ENCODE data around the gene CDKAL1.
"Not testable (repeated sequence)": the region's sequence is repeated elsewhere in the genome, so short reads cannot be mapped to it uniquely, and the experiment has no call there.

Gene CDKAL1

GRCh38 chr6:21188505-21189223, 654.4 kb downstream of the CDKAL1 start:
- H3K27me3 ChIP-seq (ENCODE audit: control insufficient read depth, insufficient read depth, low read length), result no peaks in the 10 kb centered on the region
- H3K4me1 ChIP-seq (ENCODE audit: control insufficient read depth, insufficient read depth, low read length), result peaks cover 15% of the 10 kb centered on the region
- H3K36me3 ChIP-seq (ENCODE audit: insufficient read depth, low read length), result no peaks in the 10 kb centered on the region
- no peak overlapping the region for H3K4me3 ChIP-seq (ENCODE audit: low read length)
- H3K4me2 ChIP-seq (ENCODE audit: low read length), result no peak overlapping the region
- H3K9ac ChIP-seq (ENCODE audit: low read depth, low read length), result no peak overlapping the region
- no peaks in the 10 kb centered on the region for H3K9me3 ChIP-seq (replicated peaks; ENCODE audit: low read length)

GRCh38 chr6:21189759-21190158, 655.5 kb downstream of the CDKAL1 start:
- Histone ChIP-seq H3K9ac (ENCODE audit: low read depth, low read length) (no peak overlapping the region), H3K27me3 (ENCODE audit: control insufficient read depth, insufficient read depth, low read length) (no peaks in the 10 kb centered on the region), H3K9me3 (replicated peaks; ENCODE audit: low read length) (no peaks in the 10 kb centered on the region), H3K4me2 (ENCODE audit: low read length) (no peak overlapping the region), H3K4me3 (ENCODE audit: low read length) (no peak overlapping the region), H3K4me1 (ENCODE audit: control insufficient read depth, insufficient read depth, low read length) (peaks cover 15% of the 10 kb centered on the region), H3K36me3 (ENCODE audit: insufficient read depth, low read length) (no peaks in the 10 kb centered on the region)

GRCh38 chr6:21190701-21191100, 656.4 kb downstream of the CDKAL1 start:
- Histone ChIP-seq H3K36me3 (ENCODE audit: insufficient read depth, low read length) (no peaks in the 10 kb centered on the region), H3K9ac (ENCODE audit: low read depth, low read length) (no peak overlapping the region), H3K4me3 (ENCODE audit: low read length) (no peak overlapping the region), H3K9me3 (replicated peaks; ENCODE audit: low read length) (no peaks in the 10 kb centered on the region), H3K4me2 (ENCODE audit: low read length) (no peak overlapping the region), H3K4me1 (ENCODE audit: control insufficient read depth, insufficient read depth, low read length) (peaks cover 15% of the 10 kb centered on the region), H3K27me3 (ENCODE audit: control insufficient read depth, insufficient read depth, low read length) (no peaks in the 10 kb centered on the region)

GRCh38 chr6:21193790-21194475, 659.7 kb downstream of the CDKAL1 start:
- no peak overlapping the region for H3K4me2 ChIP-seq (ENCODE audit: low read length)
- no peaks in the 10 kb centered on the region for H3K9me3 ChIP-seq (replicated peaks; ENCODE audit: low read length)
- no peaks in the 10 kb centered on the region for H3K36me3 ChIP-seq (ENCODE audit: insufficient read depth, low read length)
- H3K4me1 ChIP-seq (ENCODE audit: control insufficient read depth, insufficient read depth, low read length), result no peaks in the 10 kb centered on the region
- H3K27me3 ChIP-seq (ENCODE audit: control insufficient read depth, insufficient read depth, low read length), result no peaks in the 10 kb centered on the region
- no peak overlapping the region for H3K4me3 ChIP-seq (ENCODE audit: low read length)
- H3K9ac ChIP-seq (ENCODE audit: low read depth, low read length), result no peak overlapping the region

- H3K27me3 ChIP-seq (ENCODE audit: control insufficient read depth, insufficient read depth, low read length); H3K9ac ChIP-seq (ENCODE audit: low read depth, low read length); H3K9me3 ChIP-seq (replicated peaks; ENCODE audit: low read length); H3K36me3 ChIP-seq (ENCODE audit: insufficient read depth, low read length); H3K4me3 ChIP-seq (ENCODE audit: low read length); H3K4me2 ChIP-seq (ENCODE audit: low read length); H3K4me1 ChIP-seq (ENCODE audit: control insufficient read depth, insufficient read depth, low read length): not testable (repeated sequence)
These were observed 661.0 kb downstream of the CDKAL1 start for GRCh38 chr6:21195301-21195700.

GRCh38 chr6:21198032-21198640, 663.9 kb downstream of the CDKAL1 start:
- no peak overlapping the region for H3K4me3 ChIP-seq (ENCODE audit: low read length)
- H3K36me3 ChIP-seq (ENCODE audit: insufficient read depth, low read length), result no peaks in the 10 kb centered on the region
- no peak overlapping the region for H3K9ac ChIP-seq (ENCODE audit: low read depth, low read length)
- no peaks in the 10 kb centered on the region for H3K27me3 ChIP-seq (ENCODE audit: control insufficient read depth, insufficient read depth, low read length)
- H3K4me2 ChIP-seq (ENCODE audit: low read length), result no peak overlapping the region
- no peaks in the 10 kb centered on the region for H3K4me1 ChIP-seq (ENCODE audit: control insufficient read depth, insufficient read depth, low read length)
- no peaks in the 10 kb centered on the region for H3K9me3 ChIP-seq (replicated peaks; ENCODE audit: low read length)

- Histone ChIP-seq H3K36me3 (ENCODE audit: insufficient read depth, low read length) (no peaks in the 10 kb centered on the region), H3K9me3 (replicated peaks; ENCODE audit: low read length) (no peaks in the 10 kb centered on the region), H3K9ac (ENCODE audit: low read depth, low read length) (no peak overlapping the region), H3K4me2 (ENCODE audit: low read length) (no peak overlapping the region), H3K4me3 (ENCODE audit: low read length) (no peak overlapping the region), H3K27me3 (ENCODE audit: control insufficient read depth, insufficient read depth, low read length) (no peaks in the 10 kb centered on the region), H3K4me1 (ENCODE audit: control insufficient read depth, insufficient read depth, low read length) (no peaks in the 10 kb centered on the region)
These were observed 665.0 kb downstream of the CDKAL1 start for GRCh38 chr6:21199262-21199661.

GRCh38 chr6:21200134-21200870, 666.0 kb downstream of the CDKAL1 start:
- H3K4me3 ChIP-seq (ENCODE audit: low read length), result no peak overlapping the region
- H3K27me3 ChIP-seq (ENCODE audit: control insufficient read depth, insufficient read depth, low read length), result no peaks in the 10 kb centered on the region
- no peaks in the 10 kb centered on the region for H3K9me3 ChIP-seq (replicated peaks; ENCODE audit: low read length)
- no peak overlapping the region for H3K4me2 ChIP-seq (ENCODE audit: low read length)
- no peak overlapping the region for H3K9ac ChIP-seq (ENCODE audit: low read depth, low read length)
- H3K4me1 ChIP-seq (ENCODE audit: control insufficient read depth, insufficient read depth, low read length), result no peaks in the 10 kb centered on the region
- H3K36me3 ChIP-seq (ENCODE audit: insufficient read depth, low read length), result no peaks in the 10 kb centered on the region

GRCh38 chr6:21201187-21201586, 666.9 kb downstream of the CDKAL1 start:
- H3K4me2 ChIP-seq (ENCODE audit: low read length), result no peak overlapping the region
- H3K4me3 ChIP-seq (ENCODE audit: low read length), result no peak overlapping the region
- no peak overlapping the region for H3K9ac ChIP-seq (ENCODE audit: low read depth, low read length)
- no peaks in the 10 kb centered on the region for H3K27me3 ChIP-seq (ENCODE audit: control insufficient read depth, insufficient read depth, low read length)
- H3K4me1 ChIP-seq (ENCODE audit: control insufficient read depth, insufficient read depth, low read length), result no peaks in the 10 kb centered on the region
- H3K36me3 ChIP-seq (ENCODE audit: insufficient read depth, low read length), result no peaks in the 10 kb centered on the region
- H3K9me3 ChIP-seq (replicated peaks; ENCODE audit: low read length), result no peaks in the 10 kb centered on the region

- no peak overlapping the region for H3K4me3 ChIP-seq (ENCODE audit: low read length)
- no peaks in the 10 kb centered on the region for H3K36me3 ChIP-seq (ENCODE audit: insufficient read depth, low read length)
- no peaks in the 10 kb centered on the region for H3K4me1 ChIP-seq (ENCODE audit: control insufficient read depth, insufficient read depth, low read length)
- no peaks in the 10 kb centered on the region for H3K9me3 ChIP-seq (replicated peaks; ENCODE audit: low read length)
- H3K27me3 ChIP-seq (ENCODE audit: control insufficient read depth, insufficient read depth, low read length), result no peaks in the 10 kb centered on the region
- no peak overlapping the region for H3K4me2 ChIP-seq (ENCODE audit: low read length)
- no peak overlapping the region for H3K9ac ChIP-seq (ENCODE audit: low read depth, low read length)
These were observed 667.5 kb downstream of the CDKAL1 start for GRCh38 chr6:21201637-21202350.

GRCh38 chr6:21202521-21202920, 668.3 kb downstream of the CDKAL1 start:
- no peaks in the 10 kb centered on the region for H3K27me3 ChIP-seq (ENCODE audit: control insufficient read depth, insufficient read depth, low read length)
- H3K4me2 ChIP-seq (ENCODE audit: low read length), result no peak overlapping the region
- no peak overlapping the region for H3K9ac ChIP-seq (ENCODE audit: low read depth, low read length)
- H3K4me3 ChIP-seq (ENCODE audit: low read length), result no peak overlapping the region
- H3K4me1 ChIP-seq (ENCODE audit: control insufficient read depth, insufficient read depth, low read length), result no peaks in the 10 kb centered on the region
- no peaks in the 10 kb centered on the region for H3K9me3 ChIP-seq (replicated peaks; ENCODE audit: low read length)
- no peaks in the 10 kb centered on the region for H3K36me3 ChIP-seq (ENCODE audit: insufficient read depth, low read length)
